ENCODE results near the gene ASB15. TPM values are rescaled to one million over a fixed set of nuclear protein-coding genes. Genes with fewer than 3 reads are reported as not detected.

ASB15 gene
- total and polyA plus RNA-seq, 2 donors (not counting 3 experiments of a cell fraction or from before 2014, with no cell fraction given), result not detected

- intact Hi-C loops (cut with micrococcal nuclease), result no loop called here
- ChIA-PET CTCF (interaction anchor here (1.1 to 3.0 kb wide), 2 partner anchors 122 to 286 kb away, joined by 5 to 15 read pairs; no protein-coding TSS in a partner anchor), POLR2A (no interaction called here)
- Histone ChIP-seq H3K4me3 (replicated peaks in 1 of 3; ENCODE audit: insufficient read depth in 1 of 3, low read depth in 1 of 3, low read length in 3 of 3) (no peak overlapping the region), H2AFZ (ENCODE audit: low read depth, low read length) (no peak overlapping the region), H3K36me3 (ENCODE audit: control insufficient read depth in 2 of 2, extremely low read depth in 1 of 2, insufficient read depth in 2 of 2, low read length in 2 of 2) (no peaks in the 10 kb centered on the region), H3K27me3 (ENCODE audit: control insufficient read depth in 2 of 2, insufficient read depth in 2 of 2, low read length in 2 of 2) (no peaks in the 10 kb centered on the region), H3K9me1 (replicated peaks; ENCODE audit: control insufficient read depth, extremely low read depth, insufficient read depth, low read length) (no peaks in the 10 kb centered on the region), H3K9me3 (replicated peaks; ENCODE audit: control insufficient read depth, insufficient read depth, low read length) (no peaks in the 10 kb centered on the region), H4K20me1 (replicated peaks; ENCODE audit: control insufficient read depth, extremely low read depth, insufficient read depth, low read length) (no peaks in the 10 kb centered on the region), H3K4me1 (ENCODE audit: control insufficient read depth, extremely low read depth, insufficient read depth, low read length) (no peaks in the 10 kb centered on the region), H3K79me2 (ENCODE audit: control insufficient read depth, insufficient read depth, low read length) (no peaks in the 10 kb centered on the region), H3K4me2 (ENCODE audit: insufficient read depth, low read length) (no peak overlapping the region), H3K27ac (ENCODE audit: insufficient read depth, low read depth, low read length) (no peak overlapping the region), H3K9ac (replicated peaks; ENCODE audit: extremely low read depth, insufficient read depth, low read length) (no peak overlapping the region)
- TF ChIP-seq CTCF (IDR thresholded peaks at IDR 0.05; ENCODE audit: extremely low read depth in 1 of 2, insufficient read depth in 1 of 2, low read depth in 1 of 2, low read length in 2 of 2) (no peak), MYC (IDR thresholded peaks at IDR 0.05; ENCODE audit: low read depth, low read length) (no peak), JUN (IDR thresholded peaks at IDR 0.05; ENCODE audit: borderline replicate concordance, insufficient read depth, insufficient read length, low read depth) (no peak), GATA2 (IDR thresholded peaks at IDR 0.05; ENCODE audit: insufficient read depth, insufficient read length, low read depth, low read length) (no peak), EZH2 (IDR thresholded peaks at IDR 0.05; ENCODE audit: borderline replicate concordance, low read depth, low read length, severe bottlenecking) (no peak), POLR2AphosphoS5 (IDR thresholded peaks at IDR 0.05; ENCODE audit: insufficient read depth, low read depth, low read length) (no peak), POLR2A (IDR thresholded peaks at IDR 0.05; ENCODE audit: low read depth, low read length) (no peak), FOS (IDR thresholded peaks at IDR 0.05; ENCODE audit: borderline replicate concordance, insufficient read depth, low read length) (no peak), MAX (IDR thresholded peaks at IDR 0.05; ENCODE audit: insufficient read depth, insufficient read length) (no peak)
- FAIRE-seq (no peak), DNase-seq (ENCODE audit: low read depth, low spot score) (no peak)
- dilution Hi-C loops (cut with MboI; ENCODE audit: extremely low pct_ligation_motif_present, low sequenced_read_pairs), result no loop called here
- BruUV-seq (replicated peaks), result no TSS peak
Measured at GRCh38 chr7:123579416-123579815, 22.2 kb upstream of the ASB15 start.

Measured in endothelial cell of umbilical vein (primary cell).